ENCODE measurements around the gene GPR132.
"Not testable (repeated sequence)": the region's sequence is repeated elsewhere in the genome, so short reads cannot be mapped to it uniquely, and the experiment has no call there.

The GPR132 gene

GRCh38 chr14:105091054-105091516 lies 25.9 kb upstream of the GPR132 start:
- DNase-seq (ENCODE audit: low spot score): no peak

- DNase-seq (ENCODE audit: low spot score): peak; percentile 91
Observed at GRCh38 chr14:105090493-105091053, 25.3 kb upstream of the GPR132 start.

GRCh38 chr14:105089746-105090492 lies 24.7 kb upstream of the GPR132 start:
- DNase-seq (ENCODE audit: low spot score): no peak

GRCh38 chr14:105088812-105089745 lies 23.8 kb upstream of the GPR132 start:
- DNase-seq (ENCODE audit: low spot score): no peak

GRCh38 chr14:105087963-105088811 lies 23.0 kb upstream of the GPR132 start:
- DNase-seq (ENCODE audit: low spot score): no peak

- no peak for DNase-seq (ENCODE audit: low spot score)
Observed at GRCh38 chr14:105087308-105087962, 22.2 kb upstream of the GPR132 start.

- DNase-seq (ENCODE audit: low spot score): peak; percentile 85
Observed at GRCh38 chr14:105086833-105087307, 21.6 kb upstream of the GPR132 start.

GRCh38 chr14:105085766-105086165 lies 20.5 kb upstream of the GPR132 start:
- no peak for DNase-seq (ENCODE audit: low spot score)

GRCh38 chr14:105084741-105085571 lies 19.7 kb upstream of the GPR132 start:
- DNase-seq (ENCODE audit: low spot score): no peak

GRCh38 chr14:105083926-105084685 lies 18.9 kb upstream of the GPR132 start:
- no peak for DNase-seq (ENCODE audit: low spot score)

GRCh38 chr14:105082703-105083102 lies 17.5 kb upstream of the GPR132 start:
- DNase-seq (ENCODE audit: low spot score): no peak

- DNase-seq (ENCODE audit: low spot score): not testable (repeated sequence)
Observed at GRCh38 chr14:105081473-105081872, 16.2 kb upstream of the GPR132 start.

- DNase-seq (ENCODE audit: low spot score): no peak
Observed at GRCh38 chr14:105080161-105080560, 14.9 kb upstream of the GPR132 start.

- DNase-seq (ENCODE audit: low spot score): no peak
Observed at GRCh38 chr14:105078294-105078693, 13.1 kb upstream of the GPR132 start.

GRCh38 chr14:105077649-105077995 lies 12.4 kb upstream of the GPR132 start:
- DNase-seq (ENCODE audit: low spot score): no peak

- no peak for DNase-seq (ENCODE audit: low spot score)
Observed at GRCh38 chr14:105076805-105077648, 11.8 kb upstream of the GPR132 start.

GRCh38 chr14:105076296-105076804 lies 11.1 kb upstream of the GPR132 start:
- no peak for DNase-seq (ENCODE audit: low spot score)

Data from activated CD4-positive, alpha-beta T cell treated with anti-CD3 and anti-CD28 coated beads, Interleukin-2, Interleukin-4, amounts not matched to agents 100 ng/mL and 50 ng/mL, durations not matched to agents 16 hours and 8 hours (primary cell).